A549 (cell line): ENCODE data around the gene ZSCAN20. TPM values are rescaled to one million over a fixed set of nuclear protein-coding genes. Genes with fewer than 3 reads are reported as not detected.
"Not testable (repeated sequence)": the region's sequence is repeated elsewhere in the genome, so short reads cannot be mapped to it uniquely, and the experiment has no call there.

Source experiments
- ATAC-seq, 2 experiments: fragments of 200-7000 bp in 1 of 2; fragments of >200 bp in 1 of 2; cut with Nextera tagmentation in 1 of 2; cut with Tn5 transposase in 1 of 2; 3 replicates each; pipeline versions ENCODE4 v1.8.0 to v1.9.1; 2018 to 2020; ENCODE audit warnings: mild to moderate bottlenecking in 1 of 2, moderate library complexity in 1 of 2
- CTCF ChIA-PET: fragments of 300-600 bp; sonication (Branson Sonifier 250); formaldehyde crosslinking; extraction: SDS; loops from one replicate; lab custom pipeline; 2021; ENCODE audit warnings: antibody characterized with exemption, inconsistent platforms; lab: Yijun Ruan, JAX
- POLR2A ChIA-PET: fragments of 350-600 bp; formaldehyde crosslinking; extraction: SDS; loops from one replicate; lab custom pipeline; 2021; ENCODE audit warnings: antibody characterized with exemption, inconsistent platforms; lab: Yijun Ruan, JAX
- DNase-seq, 2 experiments: peaks; one replicate each; pipeline versions ENCODE4 v3.0.0 to v3.0.0-alpha.2; 2011 to 2016; ENCODE audit warnings: low read depth in 1 of 2, low spot score in 1 of 2
- FAIRE-seq: peaks from 2 replicates; lab custom pipeline; 2011; peaks lifted over from hg19 to GRCh38; lab: Jason Lieb, UNC
- H3K27ac ChIP-seq, 2 experiments: fragments of >200 bp; sonication (Bioruptor Twin); formaldehyde crosslinking; 3 replicates each; pipeline ENCODE4 v1.5.1; 2016 to 2017
- H3K4me1 ChIP-seq: fragments of >200 bp; sonication (Bioruptor Twin); formaldehyde crosslinking; 3 replicates; pipeline ENCODE4 v1.6.1; 2016
- H3K4me2 ChIP-seq: fragments of >200 bp; sonication (Bioruptor Twin); formaldehyde crosslinking; 3 replicates; pipeline ENCODE4 v1.6.1; 2016
- H3K4me3 ChIP-seq: fragments of >200 bp; sonication (Bioruptor Twin); formaldehyde crosslinking; 3 replicates; pipeline ENCODE4 v1.5.1; 2016
- H3K9me3 ChIP-seq: fragments of >200 bp; sonication (Bioruptor Twin); formaldehyde crosslinking; 3 replicates; pipeline ENCODE4 v1.6.1; 2016
- CBX8 ChIP-seq: fragments of 200-600 bp; sonication (generic); IDR thresholded peaks from 2 replicates; pipeline ENCODE4 v1.6.1; 2016
- CHD4 ChIP-seq: fragments of 200-600 bp; sonication (generic); IDR thresholded peaks from 2 replicates; pipeline ENCODE4 v1.6.1; 2016; ENCODE audit warnings: antibody characterized with exemption, mild to moderate bottlenecking, borderline replicate concordance
- EP300 ChIP-seq, 2 experiments: fragments of >200 bp; sonication (Bioruptor Twin); formaldehyde crosslinking; IDR thresholded peaks; 2 replicates in 1 of 2; 3 replicates in 1 of 2; pipeline ENCODE4 v1.6.1; 2016 to 2017
- ESRRA ChIP-seq: fragments of 150-350 bp; IDR thresholded peaks from 2 replicates; pipeline ENCODE4 v1.6.1; 2014; ENCODE audit warnings: mild to moderate bottlenecking, low read length, borderline replicate concordance
- FOSL2 ChIP-seq, 2 experiments: fragments of 450-650 bp in 1 of 2; fragments of >200 bp in 1 of 2; sonication (Bioruptor Twin) in 1 of 2; formaldehyde crosslinking; IDR thresholded peaks; 2 replicates each; pipeline versions ENCODE4 v1.5.0 to v1.6.1; 2016 to 2020; ENCODE audit warnings: mild to moderate bottlenecking in 1 of 2, moderate library complexity in 1 of 2
- FOXS1 ChIP-seq: fragments of 250-450 bp; sonication (Bioruptor Pico); IDR thresholded peaks from 2 replicates; pipeline ENCODE4 v1.5.0; 2020; ENCODE audit warnings: mild to moderate bottlenecking, moderate library complexity
- GATA3 ChIP-seq: IDR thresholded peaks from 2 replicates; pipeline ENCODE4 v1.6.1; 2012; ENCODE audit warnings: borderline replicate concordance
- HDAC2 ChIP-seq: fragments of 200-600 bp; sonication (generic); IDR thresholded peaks from 2 replicates; pipeline ENCODE4 v1.6.1; 2016
- HOXA7 ChIP-seq: fragments of 250-450 bp; sonication (Bioruptor Pico); IDR thresholded peaks from 2 replicates; pipeline ENCODE4 v1.5.0; 2020; ENCODE audit warnings: mild to moderate bottlenecking, moderate library complexity
- KDM1A ChIP-seq: fragments of 200-600 bp; sonication (generic); IDR thresholded peaks from 2 replicates; pipeline ENCODE4 v1.6.1; 2016; ENCODE audit warnings: low read depth, mild to moderate bottlenecking
- KDM5A ChIP-seq: fragments of 200-600 bp; sonication (generic); IDR thresholded peaks from 2 replicates; pipeline ENCODE4 v1.6.1; 2016; ENCODE audit warnings: antibody characterized with exemption, mild to moderate bottlenecking
- MAZ ChIP-seq: fragments of 150-350 bp; IDR thresholded peaks from 2 replicates; pipeline ENCODE4 v1.6.1; 2014; ENCODE audit warnings: antibody characterized with exemption, low read depth, low read length, borderline replicate concordance
- RAD21 ChIP-seq, 2 experiments: fragments of >200 bp in 1 of 2; sonication (Bioruptor Twin) in 1 of 2; formaldehyde crosslinking in 1 of 2; IDR thresholded peaks in 1 of 2; conservative IDR thresholded peaks in 1 of 2; 2 replicates in 1 of 2; 3 replicates in 1 of 2; pipeline ENCODE4 v1.6.1; 2012 to 2018; ENCODE audit warnings: inconsistent platforms in 1 of 2
- RFX5 ChIP-seq: fragments of 450-650 bp; IDR thresholded peaks from 2 replicates; pipeline ENCODE4 v1.7.1; 2014; ENCODE audit warnings: antibody characterized with exemption, mild to moderate bottlenecking, moderate library complexity
- SREBF2 ChIP-seq: fragments of 450-650 bp; IDR thresholded peaks from 2 replicates; pipeline ENCODE4 v1.6.1; 2014; ENCODE audit warnings: mild to moderate bottlenecking, moderate library complexity
- TFCP2L1 ChIP-seq: fragments of 250-450 bp; sonication (Bioruptor Pico); IDR thresholded peaks from 2 replicates; pipeline ENCODE4 v1.5.0; 2021; ENCODE audit warnings: mild to moderate bottlenecking
- TP53 ChIP-seq: fragments of 250-450 bp; sonication (Bioruptor Pico); IDR thresholded peaks from 2 replicates; pipeline ENCODE4 v1.5.0; 2021; ENCODE audit warnings: mild to moderate bottlenecking, moderate library complexity
- ZFP36 ChIP-seq: fragments of 450-650 bp; IDR thresholded peaks from 2 replicates; pipeline ENCODE4 v1.6.1; 2014; ENCODE audit warnings: borderline replicate concordance; ENCODE audit not compliant: partially characterized antibody
- WGBS: methylation state at CpG from one replicate; pipeline ENCODE4 v1.1.6; 2017; ENCODE audit errors: missing lambda C conversion rate; 5-methylcytosine and 5-hydroxymethylcytosine counted together
- polyA plus RNA-seq, 4 experiments: library from polyadenylated mRNA; depleted of rRNA in 3 of 4; stranded (reverse); fragments of >200 nt; fragmentation: RNase III in 1 of 4; extraction: RNeasy Plus Mini Kit Qiagen cat#74134 plus additional on column Dnase treatment in 1 of 4; gene quantifications; 2 replicates in 3 of 4; 3 replicates in 1 of 4; pipeline ENCODE4 v1.2.3, GENCODE V29; 2011 to 2017
- TF ChIP-seq, protein P1 (sequence below): IDR thresholded peaks from 2 replicates; pipeline ENCODE4 v1.6.1; 2012
- TF ChIP-seq, protein P2 (sequence below): fragments of >200 bp; sonication (Bioruptor Twin); formaldehyde crosslinking; IDR thresholded peaks from 3 replicates; pipeline ENCODE4 v1.5.1; 2016
- TF ChIP-seq, protein P3 (sequence below): IDR thresholded peaks from 2 replicates; pipeline ENCODE4 v1.6.1; 2012
- TF ChIP-seq, protein P4 (sequence below): fragments of 250-450 bp; sonication (Bioruptor Pico); IDR thresholded peaks from 2 replicates; pipeline ENCODE4 v1.5.0; 2020; ENCODE audit warnings: low read depth, mild to moderate bottlenecking, moderate library complexity

Gene ZSCAN20
- polyA plus RNA-seq, 2 of the 4 experiments (the other 2 are of a cell fraction) = 1.3 to 1.9 TPM

DNA sequence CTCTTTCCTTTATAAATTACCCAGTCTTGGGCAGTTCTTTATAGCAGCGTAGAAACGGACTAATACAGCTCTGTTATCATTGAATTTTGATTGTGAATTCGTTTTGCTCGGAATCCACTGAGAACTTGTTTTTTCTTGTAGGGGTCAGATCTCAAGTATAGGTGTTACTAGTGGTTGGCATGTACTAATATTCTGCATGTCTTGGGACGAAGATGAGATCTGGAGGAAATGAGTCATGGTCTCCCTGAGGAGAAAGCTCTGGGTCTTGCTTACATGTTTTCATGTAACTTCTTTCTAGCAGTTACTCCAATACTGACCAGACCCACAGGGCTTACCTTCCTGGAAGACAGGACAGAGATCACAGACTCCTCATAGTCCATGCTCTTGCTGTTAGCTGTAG is 30.3 kb downstream of the ZSCAN20 start:
- Histone ChIP-seq H3K4me1 (no peaks in the 10 kb centered on the region), H3K9me3 (peaks cover 12% of the 10 kb centered on the region), H3K4me2 (no peak overlapping the region), H3K4me3 (no peak overlapping the region), H3K27ac (no peak overlapping the region)
- no peak for FAIRE-seq
- POLR2A ChIA-PET = no interaction called here
- CTCF ChIA-PET = no interaction called here
- ATAC-seq = no peak
- TF ChIP-seq HOXA7 (CRISPR knock-in tag) (no peak), RFX5 (no peak), RAD21 (conservative IDR thresholded peaks at IDR 0.05 in 1 of 2, IDR thresholded peaks at IDR 0.05 in 1 of 2) (no peak)
- 34% methylated on average over 5 of the region's 5 CpGs for WGBS
- no peak for DNase-seq

DNA sequence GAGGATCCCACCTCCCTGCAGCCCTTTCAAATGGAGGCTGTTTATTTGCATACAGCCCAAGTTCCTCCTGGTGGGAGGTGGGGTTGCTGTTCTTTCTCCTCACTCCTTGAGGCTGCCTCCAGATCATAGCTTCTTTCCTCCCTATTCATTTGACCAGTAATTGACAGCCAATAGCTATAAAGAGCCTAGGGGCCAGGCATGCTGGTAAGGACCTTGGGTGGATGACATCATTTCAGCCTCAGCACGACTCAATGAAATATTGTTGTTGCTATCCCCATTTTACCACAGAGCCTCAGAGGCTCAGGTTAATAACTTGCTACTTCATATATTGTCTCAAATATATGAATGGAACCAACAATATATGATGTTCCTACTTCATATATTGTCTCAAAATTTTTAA is 31.1 kb downstream of the ZSCAN20 start:
- WGBS = 29% methylated on average over 1 of the region's 1 CpG
- Histone ChIP-seq H3K4me1 (no peaks in the 10 kb centered on the region), H3K27ac (no peak overlapping the region), H3K4me2 (no peak overlapping the region), H3K4me3 (no peak overlapping the region), H3K9me3 (peaks cover 9% of the 10 kb centered on the region; the same call in 2 of the 3 replicates)
- DNase-seq (no peak), FAIRE-seq (no peak), ATAC-seq (no peak)
- ChIA-PET CTCF (no interaction called here), POLR2A (no interaction called here)
- TF ChIP-seq ESRRA = no peak
- TF ChIP-seq RFX5 = no peak
- no peak for TF ChIP-seq FOXS1 (CRISPR knock-in tag)
- no peak for TF ChIP-seq CHD4

DNA sequence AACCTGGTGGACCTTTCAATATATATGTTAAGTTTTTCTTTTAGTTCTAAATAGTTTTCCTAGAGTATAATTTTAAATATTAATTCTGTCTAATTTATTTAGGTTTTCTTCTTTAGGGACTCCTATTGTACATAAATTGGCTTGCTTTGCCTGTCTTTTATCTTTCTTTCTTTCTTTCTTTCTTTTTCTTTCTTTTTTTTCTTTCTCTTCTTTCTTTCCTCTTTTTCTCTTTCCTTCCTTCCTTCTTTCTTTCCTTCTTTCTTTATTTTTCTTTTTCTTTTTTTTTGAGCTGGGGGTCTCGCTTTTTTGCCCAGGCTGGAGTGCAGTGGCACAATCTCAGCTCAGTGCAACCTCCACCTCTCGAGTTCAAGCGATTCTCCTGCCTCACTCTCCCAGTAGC is 35.2 kb downstream of the ZSCAN20 start:
- WGBS = 22% methylated on average over 3 of the region's 3 CpGs
- no peak for FAIRE-seq
- no peak overlapping the region for H3K4me3 ChIP-seq
- ChIA-PET CTCF (no interaction called here), POLR2A (interaction anchor here (0.7 kb wide), 1 partner anchor 1351 kb away, joined by 4 read pairs; no protein-coding TSS in a partner anchor)
- no peaks in the 10 kb centered on the region for H3K9me3 ChIP-seq
- DNase-seq = no peak
- H3K4me2 ChIP-seq = no peak overlapping the region
- no peaks in the 10 kb centered on the region for H3K4me1 ChIP-seq
- no peak for ATAC-seq
- no peak overlapping the region for H3K27ac ChIP-seq
- TF ChIP-seq, protein P1, sequence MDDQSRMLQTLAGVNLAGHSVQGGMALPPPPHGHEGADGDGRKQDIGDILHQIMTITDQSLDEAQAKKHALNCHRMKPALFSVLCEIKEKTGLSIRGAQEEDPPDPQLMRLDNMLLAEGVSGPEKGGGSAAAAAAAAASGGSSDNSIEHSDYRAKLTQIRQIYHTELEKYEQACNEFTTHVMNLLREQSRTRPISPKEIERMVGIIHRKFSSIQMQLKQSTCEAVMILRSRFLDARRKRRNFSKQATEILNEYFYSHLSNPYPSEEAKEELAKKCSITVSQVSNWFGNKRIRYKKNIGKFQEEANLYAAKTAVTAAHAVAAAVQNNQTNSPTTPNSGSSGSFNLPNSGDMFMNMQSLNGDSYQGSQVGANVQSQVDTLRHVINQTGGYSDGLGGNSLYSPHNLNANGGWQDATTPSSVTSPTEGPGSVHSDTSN = no peak
- TF ChIP-seq, protein P2, sequence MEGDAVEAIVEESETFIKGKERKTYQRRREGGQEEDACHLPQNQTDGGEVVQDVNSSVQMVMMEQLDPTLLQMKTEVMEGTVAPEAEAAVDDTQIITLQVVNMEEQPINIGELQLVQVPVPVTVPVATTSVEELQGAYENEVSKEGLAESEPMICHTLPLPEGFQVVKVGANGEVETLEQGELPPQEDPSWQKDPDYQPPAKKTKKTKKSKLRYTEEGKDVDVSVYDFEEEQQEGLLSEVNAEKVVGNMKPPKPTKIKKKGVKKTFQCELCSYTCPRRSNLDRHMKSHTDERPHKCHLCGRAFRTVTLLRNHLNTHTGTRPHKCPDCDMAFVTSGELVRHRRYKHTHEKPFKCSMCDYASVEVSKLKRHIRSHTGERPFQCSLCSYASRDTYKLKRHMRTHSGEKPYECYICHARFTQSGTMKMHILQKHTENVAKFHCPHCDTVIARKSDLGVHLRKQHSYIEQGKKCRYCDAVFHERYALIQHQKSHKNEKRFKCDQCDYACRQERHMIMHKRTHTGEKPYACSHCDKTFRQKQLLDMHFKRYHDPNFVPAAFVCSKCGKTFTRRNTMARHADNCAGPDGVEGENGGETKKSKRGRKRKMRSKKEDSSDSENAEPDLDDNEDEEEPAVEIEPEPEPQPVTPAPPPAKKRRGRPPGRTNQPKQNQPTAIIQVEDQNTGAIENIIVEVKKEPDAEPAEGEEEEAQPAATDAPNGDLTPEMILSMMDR = no peak
- no peak for TF ChIP-seq CBX8
- no peak for TF ChIP-seq KDM1A
- TF ChIP-seq ZFP36 = no peak
- no peak for TF ChIP-seq HDAC2
- TF ChIP-seq GATA3 = no peak
- no peak for TF ChIP-seq MAZ
- TF ChIP-seq KDM5A = no peak
- TF ChIP-seq EP300 (IDR thresholded peaks at IDR 0.05) = no peak

DNA sequence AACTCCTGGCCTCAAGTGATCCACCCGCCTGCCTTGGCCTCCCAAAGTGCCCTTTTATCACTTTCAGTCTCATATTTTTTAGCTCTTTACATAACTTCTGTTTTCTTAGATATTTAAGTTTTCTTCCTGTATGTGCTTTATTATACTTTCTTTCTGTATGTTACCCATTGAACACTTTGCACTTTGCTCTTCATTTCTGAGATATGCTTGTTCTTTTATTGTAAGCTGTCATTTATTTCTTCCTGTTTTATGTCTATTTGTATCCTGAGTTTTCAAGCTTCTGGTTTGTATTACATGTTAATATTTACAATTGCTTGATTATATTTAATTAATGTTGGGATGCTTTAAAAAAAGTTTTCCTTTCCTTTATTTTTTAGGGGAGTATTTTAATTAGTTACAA is 35.7 kb downstream of the ZSCAN20 start:
- no peak overlapping the region for H3K4me2 ChIP-seq
- no peak for DNase-seq
- no peaks in the 10 kb centered on the region for H3K4me1 ChIP-seq
- POLR2A ChIA-PET = interaction anchor here (0.7 kb wide), 1 partner anchor 1351 kb away, joined by 4 read pairs; no protein-coding TSS in a partner anchor
- CTCF ChIA-PET = no interaction called here
- no peaks in the 10 kb centered on the region for H3K9me3 ChIP-seq
- no peak overlapping the region for H3K27ac ChIP-seq
- WGBS = 4% methylated on average over 1 of the region's 1 CpG
- no peak for TF ChIP-seq TP53 (CRISPR knock-in tag)
- TF ChIP-seq TFCP2L1 (CRISPR knock-in tag) = no peak
- TF ChIP-seq, protein P3, sequence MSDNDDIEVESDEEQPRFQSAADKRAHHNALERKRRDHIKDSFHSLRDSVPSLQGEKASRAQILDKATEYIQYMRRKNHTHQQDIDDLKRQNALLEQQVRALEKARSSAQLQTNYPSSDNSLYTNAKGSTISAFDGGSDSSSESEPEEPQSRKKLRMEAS = no peak
- no peak for TF ChIP-seq SREBF2
- no peak for TF ChIP-seq ZFP36
- no peak for TF ChIP-seq FOSL2 (IDR thresholded peaks at IDR 0.05)
- TF ChIP-seq FOSL2 (CRISPR knock-in tag; IDR thresholded peaks at IDR 0.05) = no peak
- TF ChIP-seq, protein P4, sequence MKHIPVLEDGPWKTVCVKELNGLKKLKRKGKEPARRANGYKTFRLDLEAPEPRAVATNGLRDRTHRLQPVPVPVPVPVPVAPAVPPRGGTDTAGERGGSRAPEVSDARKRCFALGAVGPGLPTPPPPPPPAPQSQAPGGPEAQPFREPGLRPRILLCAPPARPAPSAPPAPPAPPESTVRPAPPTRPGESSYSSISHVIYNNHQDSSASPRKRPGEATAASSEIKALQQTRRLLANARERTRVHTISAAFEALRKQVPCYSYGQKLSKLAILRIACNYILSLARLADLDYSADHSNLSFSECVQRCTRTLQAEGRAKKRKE (CRISPR knock-in tag) = no peak
- no peak for TF ChIP-seq HDAC2
- TF ChIP-seq, all 56 proteins: peak for 0
- ATAC-seq (no peak), FAIRE-seq (no peak)
- H3K4me3 ChIP-seq = no peak overlapping the region

DNA sequence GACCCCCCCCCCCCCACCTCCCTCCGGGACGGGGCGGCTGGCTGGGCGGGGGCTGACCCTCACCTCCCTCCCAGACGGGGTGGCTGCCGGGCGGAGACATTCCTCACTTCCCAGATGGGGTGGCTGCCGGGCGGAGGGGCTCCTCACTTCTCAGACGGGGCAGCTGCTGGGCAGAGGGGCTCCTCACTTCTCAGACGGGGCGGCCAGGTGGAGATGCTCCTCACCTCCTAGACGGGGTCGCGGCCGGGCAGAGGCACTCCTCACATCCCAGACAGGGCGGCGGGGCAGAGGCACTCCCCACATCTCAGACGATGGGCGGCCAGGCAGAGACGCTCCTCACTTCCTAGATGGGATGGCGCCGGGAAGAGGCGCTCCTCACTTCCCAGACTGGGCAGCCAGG is 36.8 kb downstream of the ZSCAN20 start:
- ATAC-seq, DNase-seq, H3K27ac ChIP-seq, H3K9me3 ChIP-seq, FAIRE-seq, H3K4me1 ChIP-seq, H3K4me3 ChIP-seq, CTCF ChIA-PET, POLR2A ChIA-PET, H3K4me2 ChIP-seq: not testable (repeated sequence)
- WGBS = no CpG with 5 or more reads among the region's 24 CpGs
